ENCODE results near the gene TTC24. TPM values are rescaled to one million over a fixed set of nuclear protein-coding genes. Genes with fewer than 3 reads are reported as not detected.

TTC24 gene
- total RNA-seq: not detected in 2 replicates

DNA sequence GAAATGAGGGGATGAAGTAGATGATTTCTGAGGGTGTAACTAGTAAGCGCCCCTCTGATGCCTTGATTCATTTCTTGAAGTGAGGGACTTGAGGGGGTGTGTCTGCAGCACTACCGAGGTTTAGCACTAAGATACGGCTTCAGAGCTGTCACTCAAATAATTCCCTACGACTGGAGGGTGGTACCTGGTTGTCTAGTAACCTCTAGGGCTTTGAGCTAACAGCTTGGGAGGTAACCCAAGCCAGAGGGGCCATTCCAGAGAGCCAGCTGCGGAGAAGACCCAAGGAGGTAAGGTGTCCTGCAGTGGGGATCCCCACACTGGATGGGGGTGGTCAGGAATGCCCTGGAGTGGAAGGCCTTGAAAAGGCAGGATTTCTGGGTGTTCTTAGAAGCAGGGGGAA is at the start of gene TTC24:
Gene TTC24 (plus strand): TSS at position 252 of the 400 bp plus-strand sequence. CDS start 1,642 bp downstream, outside the sequence.

DNA sequence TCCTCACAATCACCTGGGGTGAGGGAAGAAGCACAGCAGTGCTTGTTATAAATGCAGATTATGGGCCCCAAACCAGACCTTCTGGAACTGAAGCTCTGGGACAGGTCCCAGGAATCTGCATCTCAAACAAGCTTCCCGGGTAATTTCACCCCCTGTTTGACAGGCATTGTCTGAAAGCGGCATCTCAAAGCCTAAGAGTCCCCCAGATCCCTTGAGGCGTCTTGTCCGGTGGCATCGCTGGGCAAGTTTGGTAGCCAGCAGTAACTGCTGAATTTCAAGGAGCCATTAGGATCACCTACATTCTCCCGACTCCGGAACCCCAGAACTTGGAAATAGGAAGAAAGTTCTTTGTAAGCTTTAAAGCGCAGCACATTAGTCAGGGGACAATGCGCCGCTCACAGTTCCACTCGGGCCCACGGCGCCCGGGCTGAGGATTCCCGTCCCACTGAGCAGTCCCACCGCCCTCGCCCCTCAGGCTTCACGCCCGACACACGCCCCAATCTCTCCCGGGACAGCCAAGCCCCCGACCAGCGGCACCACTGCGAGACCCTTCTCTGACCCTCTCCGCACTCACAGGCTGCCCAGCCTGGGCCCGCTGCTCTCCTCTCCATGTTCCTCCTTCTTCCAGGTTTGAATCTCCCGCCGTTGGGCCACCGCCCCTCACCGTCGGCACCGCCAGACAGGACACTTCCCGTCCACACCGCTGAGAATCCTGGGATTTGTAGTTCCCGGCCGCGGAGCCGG is 7.4 kb upstream of the TTC24 start, which contains the start of gene IQGAP3:
Gene IQGAP3 (minus strand): TSS at position 647 of the 744 bp plus-strand sequence. CDS start 36 bp downstream, at position 611.

DNA sequence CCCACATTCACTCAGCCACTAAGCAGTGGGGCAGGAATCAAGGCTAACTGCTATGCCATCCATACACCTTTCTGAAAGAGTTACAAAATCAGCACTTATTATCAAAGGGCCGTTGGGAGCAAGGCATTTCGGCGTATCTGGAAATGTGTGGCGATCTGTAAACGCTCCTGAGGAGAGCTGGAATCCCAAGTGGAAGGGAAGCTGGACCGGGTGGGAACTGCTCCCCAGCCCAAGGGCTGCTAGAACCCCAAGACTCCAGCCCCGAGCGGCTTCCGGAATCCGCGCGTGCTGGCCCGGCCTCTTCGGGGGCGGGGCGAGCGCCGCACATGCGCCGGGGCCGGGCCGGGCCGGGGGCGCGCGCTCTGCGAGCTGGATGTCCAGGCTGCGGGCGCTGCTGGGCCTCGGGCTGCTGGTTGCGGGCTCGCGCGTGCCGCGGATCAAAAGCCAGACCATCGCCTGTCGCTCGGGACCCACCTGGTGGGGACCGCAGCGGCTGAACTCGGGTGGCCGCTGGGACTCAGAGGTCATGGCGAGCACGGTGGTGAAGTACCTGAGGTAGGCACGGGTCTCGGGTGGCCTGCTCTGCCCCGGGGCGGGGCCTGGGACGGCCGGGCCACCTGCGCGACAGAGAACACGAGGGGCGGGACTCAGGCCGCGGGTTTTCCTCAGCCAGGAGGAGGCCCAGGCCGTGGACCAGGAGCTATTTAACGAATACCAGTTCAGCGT is 12.1 kb downstream of the TTC24 start, which contains the start of gene NAXE:
Gene NAXE (plus strand): TSS at position 345 of the 726 bp plus-strand sequence. CDS start 29 bp downstream, at position 374.

DNA sequence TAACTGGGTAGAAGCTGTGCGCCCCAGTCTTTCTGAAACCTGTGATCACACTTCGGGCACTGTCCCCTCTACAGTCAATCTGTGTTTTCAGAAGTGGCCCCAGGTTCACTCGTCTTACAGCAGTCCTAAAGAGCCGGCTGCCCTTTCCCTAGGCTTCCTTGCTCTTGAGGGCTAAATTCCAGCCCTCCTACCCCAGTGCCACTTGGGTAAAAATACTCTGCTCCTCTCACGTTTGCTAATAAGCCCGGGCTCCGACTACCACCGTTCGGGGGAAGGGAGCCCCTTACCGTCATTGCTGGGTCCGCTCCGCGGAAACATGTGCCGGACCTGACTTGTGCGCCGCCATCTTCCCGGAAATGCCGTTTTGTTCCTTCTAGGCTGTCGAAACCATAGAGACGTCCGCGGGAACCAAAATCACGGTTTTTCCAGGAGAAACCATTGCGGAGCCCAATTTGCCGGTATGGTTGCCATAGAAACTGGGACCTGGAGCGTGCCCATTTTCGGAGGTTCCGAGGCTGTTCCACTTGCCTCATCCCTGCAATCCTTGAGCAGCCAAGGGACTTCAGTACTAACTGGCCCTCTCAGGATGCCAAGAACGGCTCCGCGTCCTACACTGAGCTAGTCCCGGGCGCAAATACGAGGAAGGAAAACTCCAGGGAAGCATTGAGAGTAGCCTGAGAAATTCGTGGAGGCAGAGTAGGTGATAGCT is 21.8 kb downstream of the TTC24 start, which contains the start of gene GPATCH4:
Gene GPATCH4 (minus strand): TSS at position 358 of the 709 bp plus-strand sequence.

DNA sequence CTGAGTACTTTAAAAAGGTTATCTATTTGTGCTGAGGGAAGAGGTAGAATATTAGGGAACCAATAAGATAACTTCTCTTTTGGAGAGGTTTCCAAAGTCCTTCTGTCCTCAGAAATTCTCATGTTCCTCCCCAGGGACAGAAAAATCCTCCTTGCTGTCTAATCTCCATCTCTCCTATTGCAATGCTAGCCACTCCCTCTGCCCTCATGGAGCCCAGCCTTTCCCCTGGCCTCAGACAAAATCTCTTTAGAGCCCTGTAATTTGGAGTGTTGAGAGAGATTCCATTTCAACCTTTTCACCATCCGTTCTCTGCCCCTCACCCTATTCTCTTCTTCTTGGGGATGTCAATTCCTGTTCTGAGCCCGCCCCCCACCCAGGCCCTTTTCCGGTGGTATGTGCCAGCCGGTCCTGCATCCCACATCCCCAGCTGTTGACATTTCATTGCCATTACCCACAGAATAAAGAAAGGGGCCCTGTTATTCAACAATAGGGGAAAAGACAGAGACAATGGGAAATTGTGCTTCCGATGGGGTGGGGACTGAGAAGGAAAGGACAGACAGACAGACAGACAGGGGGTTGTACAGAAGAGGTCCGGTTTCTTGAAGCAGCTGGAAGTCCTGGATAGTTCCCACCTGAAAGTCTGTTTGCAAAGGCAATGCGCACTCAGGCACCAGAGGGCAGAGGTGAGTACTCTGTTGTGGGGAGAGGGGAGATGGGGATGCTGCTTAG is 39.5 kb downstream of the TTC24 start, which contains the start of gene HAPLN2:
Gene HAPLN2 (plus strand): TSS at position 563 of the 729 bp plus-strand sequence. CDS start 4,076 bp downstream, outside the sequence.

Other genes starting within 250 kb of the TTC24 start
- 486 and 506 TPM in 2 replicates for gene CCT3, start 241.4 kb upstream of the TTC24 start, total RNA-seq
- 0.33 TPM in 1 of 2 replicates, not detected in the other for gene TSACC, start 241.2 kb upstream of the TTC24 start, total RNA-seq
- gene RHBG, start 210.5 kb upstream of the TTC24 start, total RNA-seq: not detected in 2 replicates
- gene MEF2D, start 78.9 kb upstream of the TTC24 start, total RNA-seq: 11.6 and 12.1 TPM in 2 replicates
- 3.8 and 50.3 TPM in 2 replicates for gene IQGAP3, start 7.2 kb upstream of the TTC24 start, total RNA-seq
- gene NAXE, start 12.1 kb downstream of the TTC24 start, total RNA-seq: 61.2 and 85.8 TPM in 2 replicates
- 11.9 and 19.9 TPM in 2 replicates for gene GPATCH4, start 21.8 kb downstream of the TTC24 start, total RNA-seq
- not detected in 2 replicates for gene HAPLN2, start 39.7 kb downstream of the TTC24 start, total RNA-seq
- not detected in 2 replicates for gene BCAN, start 62.4 kb downstream of the TTC24 start, total RNA-seq
- 58.2 and 110 TPM in 2 replicates for gene NES, start 97.7 kb downstream of the TTC24 start, total RNA-seq
- 248 and 256 TPM in 2 replicates for gene CRABP2, start 125.9 kb downstream of the TTC24 start, total RNA-seq
- 15.9 and 17.0 TPM in 2 replicates for gene METTL25B, start 148.7 kb downstream of the TTC24 start, total RNA-seq
- 4.7 and 7.4 TPM in 2 replicates for gene ISG20L2, start 149.0 kb downstream of the TTC24 start, total RNA-seq
- gene MRPL24, start 161.4 kb downstream of the TTC24 start, total RNA-seq: 42.2 and 53.4 TPM in 2 replicates
- 128 and 251 TPM in 2 replicates for gene HDGF, start 172.0 kb downstream of the TTC24 start, total RNA-seq
- 14.1 and 15.4 TPM in 2 replicates for gene PRCC, start 187.8 kb downstream of the TTC24 start, total RNA-seq
- gene SH2D2A, start 237.1 kb downstream of the TTC24 start, total RNA-seq: not detected in 2 replicates

Measured in smooth muscle cell of trachea (primary cell).